Nephron (organoid): Measurements from ENCODE around the gene PTPRN2.
"Not testable (repeated sequence)": the region's sequence is repeated elsewhere in the genome, so short reads cannot be mapped to it uniquely, and the experiment has no call there.

Experiments
- H3K27ac Mint-ChIP-seq, 3 experiments: 2 replicates each; pipeline ENCODE4 v1.8.0; 2020; ENCODE audit warnings: mixed read lengths in 3 of 3, mild to moderate bottlenecking in 2 of 3, moderate library complexity in 1 of 3
- H3K27me3 Mint-ChIP-seq: 2 replicates; pipeline ENCODE4 v1.8.0; 2021; ENCODE audit warnings: low read depth, mild to moderate bottlenecking, moderate library complexity, mixed read lengths
- H3K36me3 Mint-ChIP-seq: 2 replicates; pipeline ENCODE4 v1.8.0; 2020; ENCODE audit warnings: low read depth, mixed read lengths
- H3K4me1 Mint-ChIP-seq: 2 replicates; pipeline ENCODE4 v1.8.0; 2020; ENCODE audit warnings: mixed read lengths
- H3K4me3 Mint-ChIP-seq, 3 experiments: 2 replicates each; pipeline ENCODE4 v1.8.0; 2020; ENCODE audit warnings: mild to moderate bottlenecking in 3 of 3, mixed read lengths in 3 of 3, moderate library complexity in 2 of 3
- H3K9me3 Mint-ChIP-seq: 2 replicates; pipeline ENCODE4 v1.8.0; 2020; ENCODE audit warnings: mixed read lengths
- CTCF ChIP-seq, 3 experiments: fragments of 200-600 bp; sonication (generic); IDR thresholded peaks; one replicate each; pipeline ENCODE4 v1.5.0; 2021; ENCODE audit warnings: antibody characterized with exemption in 3 of 3; ENCODE audit not compliant: unreplicated experiment in 3 of 3

PTPRN2 gene

GRCh38 chr7:158257001-158257400, 330.6 kb downstream of the PTPRN2 start:
- TF ChIP-seq CTCF (IDR thresholded peaks at IDR 0.05; ENCODE audit: unreplicated experiment in 3 of 3) = no peak
- no peaks in the 10 kb centered on the region for H3K9me3 Mint-ChIP-seq
- H3K4me3 Mint-ChIP-seq = no peak overlapping the region
- H3K36me3 Mint-ChIP-seq = no peaks in the 10 kb centered on the region
- H3K4me1 Mint-ChIP-seq = peaks cover 8% of the 10 kb centered on the region
- H3K27ac Mint-ChIP-seq = no peak overlapping the region
- peaks cover 9% of the 10 kb centered on the region for H3K27me3 Mint-ChIP-seq

DNA sequence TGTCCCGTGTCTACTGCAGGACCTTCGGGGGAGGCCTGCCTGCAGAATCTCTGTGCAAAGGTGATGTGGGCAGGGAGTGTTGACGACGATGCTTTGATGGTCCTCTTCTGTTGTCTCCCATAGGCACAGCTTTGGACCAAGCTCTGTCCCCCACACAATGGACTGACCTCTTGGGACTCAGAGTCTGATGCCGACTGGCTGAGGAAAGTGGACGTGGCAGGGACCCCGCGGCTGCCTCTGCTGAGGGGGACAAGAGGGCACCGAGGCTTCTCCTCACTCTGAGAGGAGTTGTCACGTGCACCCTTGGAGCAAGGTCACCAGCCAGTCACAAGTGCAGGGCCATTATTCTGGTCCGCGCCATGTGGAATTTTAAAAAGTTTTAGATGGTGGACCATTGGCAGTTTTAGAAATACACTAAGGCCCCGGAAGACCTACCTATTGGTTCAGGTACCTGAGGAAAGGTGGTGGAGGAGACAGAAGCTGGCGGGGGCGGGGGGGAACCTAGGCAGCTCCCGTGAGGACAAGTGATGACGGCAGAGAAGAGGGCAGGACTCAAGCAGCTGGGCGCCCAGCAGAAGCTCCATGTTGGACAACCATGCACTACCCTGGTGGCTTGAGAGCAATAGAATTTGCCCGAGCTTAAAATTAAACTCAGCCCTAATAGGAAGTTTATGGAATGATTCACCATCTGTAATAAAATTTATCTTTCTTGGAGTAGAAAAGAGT, 331.4 kb downstream of the PTPRN2 start:
- no peaks in the 10 kb centered on the region for H3K9me3 Mint-ChIP-seq
- no peak overlapping the region for H3K27ac Mint-ChIP-seq
- no peak for TF ChIP-seq CTCF (IDR thresholded peaks at IDR 0.05; ENCODE audit: unreplicated experiment in 3 of 3)
- no peak overlapping the region for H3K4me3 Mint-ChIP-seq
- H3K27me3 Mint-ChIP-seq = peaks cover 10% of the 10 kb centered on the region
- H3K36me3 Mint-ChIP-seq = no peaks in the 10 kb centered on the region
- peaks cover 8% of the 10 kb centered on the region for H3K4me1 Mint-ChIP-seq

- TF ChIP-seq CTCF (IDR thresholded peaks at IDR 0.05; ENCODE audit: unreplicated experiment in 3 of 3) = no peak
- Mint-ChIP-seq H3K27me3 (peaks cover 10% of the 10 kb centered on the region), H3K9me3 (no peaks in the 10 kb centered on the region), H3K27ac (no peak overlapping the region), H3K4me1 (peaks cover 7% of the 10 kb centered on the region), H3K4me3 (no peak overlapping the region), H3K36me3 (no peaks in the 10 kb centered on the region)
Observed at GRCh38 chr7:158255558-158255957, 332.1 kb downstream of the PTPRN2 start.

DNA sequence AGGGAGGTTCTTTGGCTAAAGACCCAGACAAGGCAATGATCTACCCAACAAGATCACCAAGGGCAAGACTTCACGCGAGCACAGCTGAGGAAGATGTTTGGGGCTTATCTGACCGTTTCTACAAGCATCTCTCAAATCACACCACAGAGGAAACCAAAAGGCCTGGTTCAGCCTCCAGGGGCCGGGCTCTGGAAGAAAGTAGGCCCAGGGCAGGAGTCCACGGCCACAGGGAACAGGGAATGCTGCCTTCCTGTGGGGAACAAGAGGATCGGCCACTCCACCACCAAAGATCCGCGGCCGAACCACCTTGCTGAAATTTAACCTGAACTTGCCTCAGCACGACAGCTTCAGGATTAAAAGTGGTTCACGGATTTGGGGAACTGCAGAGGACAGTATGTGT, 332.5 kb downstream of the PTPRN2 start:
- H3K27me3 Mint-ChIP-seq = peaks cover 10% of the 10 kb centered on the region
- no peaks in the 10 kb centered on the region for H3K36me3 Mint-ChIP-seq
- H3K4me3 Mint-ChIP-seq = no peak overlapping the region
- TF ChIP-seq CTCF (IDR thresholded peaks at IDR 0.05; ENCODE audit: unreplicated experiment in 3 of 3) = no peak
- peaks cover 3% of the 10 kb centered on the region for H3K4me1 Mint-ChIP-seq
- no peaks in the 10 kb centered on the region for H3K9me3 Mint-ChIP-seq
- H3K27ac Mint-ChIP-seq = no peak overlapping the region

DNA sequence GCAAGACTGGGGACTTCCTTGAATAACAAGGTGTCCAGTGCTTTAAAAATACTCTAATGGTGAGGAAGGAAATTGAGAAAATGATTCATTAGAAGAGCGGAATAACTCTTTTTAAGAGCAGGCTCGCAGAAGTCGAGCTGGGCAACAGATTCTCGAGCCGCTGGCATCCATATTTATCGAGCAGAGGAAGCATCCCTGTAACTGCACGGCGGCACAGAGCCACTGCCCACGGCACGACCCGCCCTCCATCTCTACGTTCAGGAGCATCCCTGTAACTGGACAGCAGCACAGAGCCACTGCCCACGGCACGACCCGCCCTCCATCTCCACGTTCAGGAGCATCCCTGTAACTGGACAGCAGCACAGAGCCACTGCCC, 334.0 kb downstream of the PTPRN2 start:
- not testable (repeated sequence) for H3K36me3 Mint-ChIP-seq, H3K4me1 Mint-ChIP-seq, H3K9me3 Mint-ChIP-seq, H3K4me3 Mint-ChIP-seq, H3K27ac Mint-ChIP-seq
- peaks cover 10% of the 10 kb centered on the region for H3K27me3 Mint-ChIP-seq

DNA sequence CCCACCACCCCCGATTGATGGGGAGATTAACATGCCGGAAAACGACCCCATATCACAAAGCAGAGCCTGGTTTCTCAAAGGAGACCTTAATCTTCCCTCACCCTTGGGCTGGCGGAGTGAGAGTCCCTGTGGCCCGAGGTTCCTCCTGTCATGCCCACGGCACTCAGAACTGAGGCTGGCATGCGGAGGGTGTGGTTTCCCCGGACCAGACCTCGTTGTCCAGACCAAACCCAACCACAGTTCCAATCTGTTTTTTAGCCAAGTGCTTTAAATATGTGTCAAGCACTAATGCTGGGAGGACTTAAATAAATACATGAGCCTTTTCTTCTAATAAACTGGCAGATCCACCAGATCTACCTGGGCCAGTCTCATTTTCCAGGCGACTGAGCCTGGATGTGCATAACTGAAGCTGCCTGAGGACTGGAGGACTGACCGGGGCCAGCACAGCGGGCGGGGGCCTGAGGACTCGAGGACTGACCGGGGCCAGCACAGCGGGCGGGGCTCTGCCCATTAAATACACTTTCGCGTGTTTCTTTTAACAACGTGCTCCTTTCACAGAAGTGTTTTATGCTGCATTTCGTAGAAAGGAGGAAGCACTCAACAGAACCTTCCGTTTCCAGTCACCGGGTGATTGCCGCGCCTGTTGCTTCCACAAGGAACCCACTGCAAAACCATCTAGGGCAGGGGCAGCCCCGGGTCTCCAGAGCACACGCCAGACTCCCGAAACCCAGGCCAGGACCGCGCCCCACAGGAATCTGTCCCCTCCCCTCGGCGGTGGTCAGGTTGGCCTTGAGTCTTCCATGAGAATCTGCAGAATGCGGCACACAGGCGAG, 334.6 kb downstream of the PTPRN2 start:
- no peak overlapping the region for H3K27ac Mint-ChIP-seq
- no peak for TF ChIP-seq CTCF (IDR thresholded peaks at IDR 0.05; ENCODE audit: unreplicated experiment in 3 of 3)
- H3K36me3 Mint-ChIP-seq = no peaks in the 10 kb centered on the region
- H3K4me3 Mint-ChIP-seq = no peak overlapping the region
- no peaks in the 10 kb centered on the region for H3K4me1 Mint-ChIP-seq
- H3K9me3 Mint-ChIP-seq = no peaks in the 10 kb centered on the region
- H3K27me3 Mint-ChIP-seq = peaks cover 10% of the 10 kb centered on the region
